ENCODE results near the gene CAMSAP2. TPM values are rescaled to one million over a fixed set of nuclear protein-coding genes. Genes with fewer than 3 reads are reported as not detected.

Gene CAMSAP2
- total and polyA plus RNA-seq, 2 of the 8 experiments (the other 6 are each of a cell fraction or from before 2014, with no cell fraction given): 4.2 to 27.6 TPM

DNA sequence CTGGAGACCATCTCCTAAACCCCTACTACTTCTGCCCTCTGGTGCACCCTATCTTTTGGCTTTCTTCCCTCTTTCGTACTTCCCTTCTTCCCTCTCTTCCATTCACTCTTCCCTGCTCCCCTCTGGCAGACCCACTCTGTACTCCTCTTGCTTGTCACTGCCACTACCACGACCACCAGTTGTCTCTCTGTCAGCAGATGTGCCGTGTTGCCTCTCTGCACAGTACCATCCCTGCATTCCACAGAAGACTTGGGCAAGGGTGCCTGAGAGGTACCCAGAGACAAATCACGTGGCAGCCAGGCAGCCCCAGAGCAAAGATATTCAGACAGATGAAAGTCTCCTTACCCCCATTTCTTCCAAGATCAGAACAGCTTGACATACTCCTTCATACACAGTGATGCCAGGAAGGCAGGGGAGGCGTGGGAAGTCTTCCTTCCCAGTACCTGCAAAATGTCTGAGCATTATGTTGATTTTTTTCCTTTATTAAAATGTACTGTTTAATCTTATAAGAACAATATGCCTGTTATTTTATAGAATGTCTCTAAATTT, 15.0 kb downstream of the CAMSAP2 start:
- Histone ChIP-seq H3K4ac (replicated peaks; ENCODE audit: insufficient read length, low read depth, low read length) (no peak overlapping the region), H2AFZ (ENCODE audit: low read length) (no peak overlapping the region), H4K5ac (ENCODE audit: insufficient read length, low read depth, low read length) (no peak overlapping the region), H2AK5ac (ENCODE audit: low read depth, low read length) (no peak overlapping the region), H3K27me3 (replicated peaks in 1 of 4; ENCODE audit: control insufficient read depth in 3 of 4, extremely low read depth in 1 of 4, insufficient read depth in 3 of 4, low read length in 3 of 4) (no peaks in the 10 kb centered on the region), H2BK5ac (ENCODE audit: low read depth, low read length) (no peak overlapping the region), H3K23ac (ENCODE audit: insufficient read length) (no peak overlapping the region), H3K36me3 (ENCODE audit: control insufficient read depth in 2 of 4, insufficient read depth in 4 of 4, low read length in 3 of 4) (no peaks in the 10 kb centered on the region; a peak in 3 of 8 replicates), H2BK120ac (replicated peaks; ENCODE audit: low read depth, low read length) (no peak overlapping the region), H3K4me3 (ENCODE audit: extremely low read depth in 1 of 4, insufficient read depth in 2 of 4, low read depth in 3 of 4, low read length in 4 of 4) (no peak overlapping the region), H3K14ac (ENCODE audit: insufficient read length) (no peak overlapping the region), H4K8ac (ENCODE audit: extremely low read depth, insufficient read depth, low read length) (no peak overlapping the region), H3K18ac (ENCODE audit: extremely low read depth, low read length) (no peak overlapping the region), H3K9me3 (ENCODE audit: insufficient read depth in 2 of 2, low read depth in 1 of 2, low read length in 1 of 2) (no peaks in the 10 kb centered on the region), H3K4me2 (ENCODE audit: insufficient read depth in 1 of 2, low read depth in 2 of 2, low read length in 2 of 2) (no peak overlapping the region), H4K20me1 (replicated peaks in 1 of 2; ENCODE audit: control insufficient read depth in 1 of 2, insufficient read depth in 2 of 2, low read length in 2 of 2) (peaks cover 0 to 4% of the 10 kb centered on the region in 2 experiments), H3K79me2 (ENCODE audit: control insufficient read depth in 1 of 2, insufficient read depth in 2 of 2, low read length in 2 of 2) (peaks cover 0 to 42% of the 10 kb centered on the region in 2 experiments; a peak in 2 of 4 replicates), H3K27ac (ENCODE audit: low read depth, low read length) (no peak overlapping the region), H2BK12ac (ENCODE audit: low read depth, low read length) (no peak overlapping the region), H3K23me2 (ENCODE audit: low read depth, low read length) (no peaks in the 10 kb centered on the region), H2BK20ac (ENCODE audit: low read length) (no peak overlapping the region), H3K9ac (replicated peaks in 1 of 4; ENCODE audit: extremely low read depth in 1 of 4, low read depth in 3 of 4, low read length in 3 of 4) (no peak overlapping the region), H2BK15ac (ENCODE audit: low read length) (no peak overlapping the region), H3K56ac (replicated peaks; ENCODE audit: insufficient read length, low read depth, low read length) (no peak overlapping the region), H3K79me1 (ENCODE audit: low read depth, low read length) (peaks cover 6% of the 10 kb centered on the region; the same call in 1 of the 2 replicates), H4K91ac (replicated peaks; ENCODE audit: insufficient read length, low read length) (no peak overlapping the region), H3K4me1 (replicated peaks in 1 of 4; ENCODE audit: control insufficient read depth in 3 of 4, insufficient read depth in 4 of 4, low read length in 3 of 4) (no peaks in the 10 kb centered on the region)
- no peak for FAIRE-seq
- ChIA-PET CTCF (ENCODE audit: partially characterized antibody) (interaction anchor here (0.6 to 1.1 kb wide), 2 partner anchors 21 to 132 kb away, joined by 4 read pairs; no protein-coding TSS in a partner anchor), POLR2A (ENCODE audit: partially characterized antibody) (no interaction called here)
- WGBS, 2 experiments (ENCODE audit: extremely low coverage in 1 of 2, insufficient coverage in 1 of 2, insufficient read length in 1 of 2, insufficient replicate concordance in 2 of 2, low coverage in 1 of 2, low lambda C conversion rate in 2 of 2, missing lambda C conversion rate in 1 of 2): 83% methylated on average over 5 of the region's 5 CpGs; no CpG with 5 or more reads in 1 of the 2 experiments
- DNase-seq (ENCODE audit: low read depth in 1 of 2, low spot score in 2 of 2): no peak
- TF ChIP-seq, protein P1, sequence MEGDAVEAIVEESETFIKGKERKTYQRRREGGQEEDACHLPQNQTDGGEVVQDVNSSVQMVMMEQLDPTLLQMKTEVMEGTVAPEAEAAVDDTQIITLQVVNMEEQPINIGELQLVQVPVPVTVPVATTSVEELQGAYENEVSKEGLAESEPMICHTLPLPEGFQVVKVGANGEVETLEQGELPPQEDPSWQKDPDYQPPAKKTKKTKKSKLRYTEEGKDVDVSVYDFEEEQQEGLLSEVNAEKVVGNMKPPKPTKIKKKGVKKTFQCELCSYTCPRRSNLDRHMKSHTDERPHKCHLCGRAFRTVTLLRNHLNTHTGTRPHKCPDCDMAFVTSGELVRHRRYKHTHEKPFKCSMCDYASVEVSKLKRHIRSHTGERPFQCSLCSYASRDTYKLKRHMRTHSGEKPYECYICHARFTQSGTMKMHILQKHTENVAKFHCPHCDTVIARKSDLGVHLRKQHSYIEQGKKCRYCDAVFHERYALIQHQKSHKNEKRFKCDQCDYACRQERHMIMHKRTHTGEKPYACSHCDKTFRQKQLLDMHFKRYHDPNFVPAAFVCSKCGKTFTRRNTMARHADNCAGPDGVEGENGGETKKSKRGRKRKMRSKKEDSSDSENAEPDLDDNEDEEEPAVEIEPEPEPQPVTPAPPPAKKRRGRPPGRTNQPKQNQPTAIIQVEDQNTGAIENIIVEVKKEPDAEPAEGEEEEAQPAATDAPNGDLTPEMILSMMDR (IDR thresholded peaks at IDR 0.05; ENCODE audit: control extremely low read depth in 1 of 3, insufficient read depth in 1 of 3, low read depth in 1 of 3, low read length in 3 of 3): no peak
- TF ChIP-seq KDM4A (IDR thresholded peaks at IDR 0.05; ENCODE audit: low read depth, low read length, severe bottlenecking) (no peak), RXRA (IDR thresholded peaks at IDR 0.05; ENCODE audit: insufficient read depth, low read depth, low read length) (no peak), HDAC2 (IDR thresholded peaks at IDR 0.05; ENCODE audit: borderline replicate concordance in 1 of 2, low read depth in 2 of 2, low read length in 2 of 2) (no peak), KDM1A (IDR thresholded peaks at IDR 0.05; ENCODE audit: borderline replicate concordance, low read length) (no peak), SIRT6 (IDR thresholded peaks at IDR 0.05; ENCODE audit: low read length) (no peak), MAFK (IDR thresholded peaks at IDR 0.05; ENCODE audit: low read depth, low read length) (no peak), EGR1 (IDR thresholded peaks at IDR 0.05; ENCODE audit: borderline replicate concordance, low read depth, low read length) (no peak), CHD2 (IDR thresholded peaks at IDR 0.05; ENCODE audit: low read length) (no peak)
- TF ChIP-seq, protein P2, sequence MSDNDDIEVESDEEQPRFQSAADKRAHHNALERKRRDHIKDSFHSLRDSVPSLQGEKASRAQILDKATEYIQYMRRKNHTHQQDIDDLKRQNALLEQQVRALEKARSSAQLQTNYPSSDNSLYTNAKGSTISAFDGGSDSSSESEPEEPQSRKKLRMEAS (IDR thresholded peaks at IDR 0.05): no peak
